ENCODE measurements around the gene IMMT. TPM values are rescaled to one million over a fixed set of nuclear protein-coding genes. Genes with fewer than 3 reads are reported as not detected.
A peak's percentile ranks its signal among the peaks of the same experiment; 100 is the strongest.
"Not testable (repeated sequence)": the region's sequence is repeated elsewhere in the genome, so short reads cannot be mapped to it uniquely, and the experiment has no call there.

The IMMT gene
- total RNA-seq, 2 donors from 2014 or later = 104 to 177 TPM

DNA sequence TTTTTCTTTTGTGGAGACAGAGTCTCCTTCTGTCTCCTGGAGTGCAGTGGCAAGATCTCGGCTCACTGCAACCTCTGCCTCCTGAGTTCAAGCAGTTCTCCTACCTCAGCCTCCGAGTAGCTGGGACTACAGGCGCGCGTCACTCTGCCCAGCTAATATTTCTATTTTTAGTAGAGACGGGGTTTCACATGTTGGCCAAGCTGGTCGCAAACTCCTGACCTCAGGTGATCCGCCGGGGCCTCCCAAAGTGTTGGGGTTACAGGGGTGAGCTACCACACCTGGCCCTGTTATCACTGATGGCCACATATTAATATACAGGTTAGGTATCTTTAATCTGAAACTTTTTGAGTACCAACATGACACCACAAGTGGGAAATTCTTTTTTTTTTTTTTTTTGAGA lies 7.4 kb upstream of the IMMT start:
- no peaks in the 10 kb centered on the region for H3K9me3 ChIP-seq
- H3K4me3 ChIP-seq = no peak overlapping the region
- peaks cover 18% of the 10 kb centered on the region for H3K36me3 ChIP-seq
- H3K27me3 ChIP-seq = no peaks in the 10 kb centered on the region
- H3K4me1 ChIP-seq = peaks cover 0 to 37% of the 10 kb centered on the region in 2 donors
- TF ChIP-seq, protein P1, sequence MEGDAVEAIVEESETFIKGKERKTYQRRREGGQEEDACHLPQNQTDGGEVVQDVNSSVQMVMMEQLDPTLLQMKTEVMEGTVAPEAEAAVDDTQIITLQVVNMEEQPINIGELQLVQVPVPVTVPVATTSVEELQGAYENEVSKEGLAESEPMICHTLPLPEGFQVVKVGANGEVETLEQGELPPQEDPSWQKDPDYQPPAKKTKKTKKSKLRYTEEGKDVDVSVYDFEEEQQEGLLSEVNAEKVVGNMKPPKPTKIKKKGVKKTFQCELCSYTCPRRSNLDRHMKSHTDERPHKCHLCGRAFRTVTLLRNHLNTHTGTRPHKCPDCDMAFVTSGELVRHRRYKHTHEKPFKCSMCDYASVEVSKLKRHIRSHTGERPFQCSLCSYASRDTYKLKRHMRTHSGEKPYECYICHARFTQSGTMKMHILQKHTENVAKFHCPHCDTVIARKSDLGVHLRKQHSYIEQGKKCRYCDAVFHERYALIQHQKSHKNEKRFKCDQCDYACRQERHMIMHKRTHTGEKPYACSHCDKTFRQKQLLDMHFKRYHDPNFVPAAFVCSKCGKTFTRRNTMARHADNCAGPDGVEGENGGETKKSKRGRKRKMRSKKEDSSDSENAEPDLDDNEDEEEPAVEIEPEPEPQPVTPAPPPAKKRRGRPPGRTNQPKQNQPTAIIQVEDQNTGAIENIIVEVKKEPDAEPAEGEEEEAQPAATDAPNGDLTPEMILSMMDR (IDR thresholded peaks at IDR 0.05) = no peak
- no peak for DNase-seq (ENCODE audit: low spot score)
- H3K27ac ChIP-seq = peak overlapping the region; percentile 36 to 46

DNA sequence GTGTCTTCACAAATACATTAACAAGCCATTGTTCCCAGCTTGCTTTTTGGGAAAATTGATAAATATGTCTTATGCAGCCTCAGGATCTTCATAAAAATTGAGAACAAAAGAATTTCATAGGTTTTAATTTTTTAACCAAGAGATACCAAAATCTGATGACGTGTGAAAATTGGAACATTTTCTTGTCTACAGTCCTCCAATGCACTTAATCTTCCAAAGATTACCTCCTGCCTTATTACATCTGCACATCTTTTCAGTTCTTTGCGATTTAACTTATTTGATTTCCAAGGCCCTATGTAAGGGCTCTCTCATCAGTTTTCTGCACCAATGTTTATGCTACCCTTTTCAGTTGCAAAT lies 7.1 kb upstream of the IMMT start:
- H3K4me1 ChIP-seq = peaks cover 0 to 37% of the 10 kb centered on the region in 2 donors

DNA sequence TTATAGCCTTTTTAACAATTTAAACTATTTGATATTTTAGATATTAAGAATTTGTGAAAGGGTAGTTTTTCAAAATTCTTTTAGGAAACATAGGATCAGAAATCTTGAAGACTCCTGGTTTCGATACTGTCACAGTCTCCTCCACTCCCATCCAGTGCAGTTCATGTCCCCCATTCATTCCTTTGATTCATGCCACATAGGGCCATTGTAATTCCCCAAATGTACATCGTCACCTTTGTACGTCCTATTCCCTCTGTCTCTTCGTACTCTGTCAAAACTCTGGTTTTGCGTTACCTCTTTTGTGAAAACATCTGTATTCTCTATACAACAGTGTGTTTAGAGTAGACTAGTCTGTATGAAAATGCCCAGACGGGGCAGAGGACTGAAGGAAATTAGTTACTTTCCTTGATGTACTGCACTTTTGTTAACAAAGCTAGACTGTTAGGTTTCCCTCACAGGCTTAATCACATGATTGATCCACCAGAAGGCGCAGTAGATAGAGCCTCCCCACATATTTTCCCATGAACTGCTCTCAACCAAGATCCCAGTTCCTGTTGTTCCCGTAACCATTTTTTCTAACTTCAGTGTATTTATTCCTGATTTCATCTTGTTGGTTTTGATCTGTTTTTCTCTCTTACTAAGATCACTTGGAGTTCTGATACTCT lies 6.5 kb upstream of the IMMT start:
- Histone ChIP-seq H3K9me3 (no peaks in the 10 kb centered on the region), H3K27ac (peak overlapping the region; percentile 36 to 46), H3K4me3 (no peak overlapping the region), H3K27me3 (no peaks in the 10 kb centered on the region), H3K36me3 (peaks cover 9% of the 10 kb centered on the region), H3K4me1 (peaks cover 0 to 38% of the 10 kb centered on the region in 2 donors)
- no peak for DNase-seq (ENCODE audit: low spot score)
- TF ChIP-seq, protein P1 (IDR thresholded peaks at IDR 0.05) = no peak

More for the DNA sequence above, 7.1 kb upstream of the IMMT start:
- TF ChIP-seq, protein P1 (IDR thresholded peaks at IDR 0.05) = no peak
- Histone ChIP-seq H3K9me3 (no peaks in the 10 kb centered on the region), H3K4me3 (no peak overlapping the region), H3K27ac (peak overlapping the region; percentile 36 to 46), H3K27me3 (no peaks in the 10 kb centered on the region), H3K36me3 (peaks cover 14% of the 10 kb centered on the region)
- no peak for DNase-seq (ENCODE audit: low spot score)

DNA sequence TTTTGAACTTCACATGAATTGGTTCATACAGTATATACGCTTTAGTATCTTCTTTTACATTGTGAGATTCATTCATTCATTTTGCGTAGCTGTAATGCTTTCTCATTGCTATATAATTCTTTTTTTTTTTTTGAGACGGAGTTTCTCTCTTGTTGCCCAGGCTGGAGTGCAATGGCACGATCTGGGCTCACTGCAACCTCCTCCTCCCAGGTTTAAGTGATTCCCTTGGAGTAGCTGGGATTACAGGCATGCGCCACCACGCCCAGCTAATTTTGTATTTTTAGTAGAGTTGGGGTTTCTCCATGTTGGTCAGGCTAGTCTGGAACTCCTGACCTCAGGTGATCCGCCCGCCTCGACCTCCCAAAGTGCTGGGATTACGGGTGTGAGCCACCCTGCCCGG lies 5.3 kb upstream of the IMMT start:
- H3K27ac ChIP-seq = peak overlapping the region in 1 of 2 donors; percentile 87
- H3K36me3 ChIP-seq; DNase-seq (ENCODE audit: low spot score); H3K27me3 ChIP-seq; H3K9me3 ChIP-seq: not testable (repeated sequence)
- peak overlapping the region; percentile 81 to 82 for H3K4me3 ChIP-seq
- peaks cover 0 to 49% of the 10 kb centered on the region in 2 donors for H3K4me1 ChIP-seq

DNA sequence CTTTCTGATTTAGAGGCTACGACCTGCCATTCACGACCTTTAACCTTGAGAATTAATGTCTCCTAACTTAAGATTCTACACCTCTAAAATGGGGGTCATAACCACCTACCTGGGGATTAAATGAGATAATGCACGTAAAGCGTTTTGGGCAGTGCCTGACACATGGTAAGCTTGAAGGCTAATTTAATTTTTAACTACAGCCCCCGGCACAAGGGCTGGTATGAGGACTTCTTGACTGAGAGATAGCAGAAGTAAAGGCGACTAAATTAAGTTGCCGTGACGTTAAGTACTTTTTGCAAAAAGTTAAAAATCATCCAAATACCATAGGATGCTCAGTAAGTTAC lies 4.5 kb upstream of the IMMT start:
- no peaks in the 10 kb centered on the region for H3K27me3 ChIP-seq
- TF ChIP-seq, protein P1 (IDR thresholded peaks at IDR 0.05) = no peak
- H3K27ac ChIP-seq = peak overlapping the region; percentile 87 to 90
- no peaks in the 10 kb centered on the region for H3K36me3 ChIP-seq
- no peaks in the 10 kb centered on the region for H3K9me3 ChIP-seq
- H3K4me1 ChIP-seq = peaks cover 0 to 49% of the 10 kb centered on the region in 2 donors
- DNase-seq (ENCODE audit: low spot score) = no peak
- peak overlapping the region; percentile 81 to 82 for H3K4me3 ChIP-seq

DNA sequence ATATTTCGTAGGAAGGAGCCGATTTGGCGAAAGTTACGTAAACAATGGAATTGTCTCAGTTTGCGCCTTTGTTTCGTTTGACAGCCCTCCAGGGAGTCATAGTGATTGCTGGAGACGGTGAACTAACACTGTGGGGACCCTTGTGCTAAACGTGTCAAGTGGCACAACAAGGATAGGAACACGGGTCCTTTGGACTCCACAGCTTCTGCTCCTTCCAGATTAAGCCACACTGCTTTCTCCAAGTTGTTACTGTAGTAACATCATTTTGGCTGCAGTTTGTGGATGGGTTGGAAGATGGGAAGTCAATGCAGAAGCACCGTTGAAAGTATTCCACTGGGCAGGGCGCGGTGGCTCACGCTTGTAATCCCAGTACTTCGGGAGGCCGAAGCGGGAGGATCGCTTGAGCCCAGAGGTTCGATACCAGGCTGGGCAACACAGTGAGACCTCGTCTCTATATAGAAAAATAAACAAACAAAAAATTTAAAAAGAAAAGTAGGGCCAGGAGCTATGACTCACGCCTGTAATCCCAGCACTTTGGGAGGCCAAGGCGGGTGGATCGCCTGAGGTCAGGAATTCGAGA lies 636 bp upstream of the IMMT start:
- Histone ChIP-seq H3K27ac (peak overlapping the region; percentile 100), H3K4me3 (peak overlapping the region; percentile 94 to 97), H3K36me3 (no peaks in the 10 kb centered on the region), H3K4me1 (peaks cover 0 to 62% of the 10 kb centered on the region in 2 donors), H3K9me3 (no peaks in the 10 kb centered on the region), H3K27me3 (no peaks in the 10 kb centered on the region)
- DNase-seq (ENCODE audit: low spot score) = no peak
- TF ChIP-seq, protein P1 (IDR thresholded peaks at IDR 0.05) = no peak

Measured in right atrium auricular region (tissue), 2 donors.